HepG2 (cell line): ENCODE results near the gene SRC. TPM values are rescaled to one million over a fixed set of nuclear protein-coding genes. Genes with fewer than 3 reads are reported as not detected.
A peak's percentile ranks its signal among the peaks of the same experiment; 100 is the strongest.

Experiments used
- ATM ChIP-seq: fragments of 450-650 bp; IDR thresholded peaks from 2 replicates; pipeline ENCODE4 v1.7.1; 2017; ENCODE audit warnings: mild to moderate bottlenecking, borderline replicate concordance
- ETV5 ChIP-seq: IDR thresholded peaks from 2 replicates; pipeline ENCODE4 v1.6.1; 2018; ENCODE audit warnings: missing biosample characterization, missing genetic modification reagents, inconsistent platforms, borderline replicate concordance
- RFX1 ChIP-seq: fragments of 450-650 bp; IDR thresholded peaks from 2 replicates; pipeline ENCODE4 v1.6.1; 2017
- SRSF4 ChIP-seq: fragments of 200-400 bp; formaldehyde crosslinking; IDR thresholded peaks from one replicate; pipeline ENCODE4 v1.6.1; 2018; ENCODE audit warnings: mild to moderate bottlenecking, low read depth, low read length, moderate library complexity; ENCODE audit not compliant: poor library complexity, severe bottlenecking
- ZNF121 ChIP-seq: sonication (generic); formaldehyde crosslinking; IDR thresholded peaks from 2 replicates; pipeline ENCODE4 v1.5.0; 2020; ENCODE audit warnings: mild to moderate bottlenecking, missing genetic modification reagents
- ZNF124 ChIP-seq: sonication (generic); formaldehyde crosslinking; IDR thresholded peaks from 2 replicates; pipeline ENCODE4 v1.4.0; 2020; ENCODE audit warnings: missing genetic modification reagents
- ZNF142 ChIP-seq: sonication (generic); formaldehyde crosslinking; IDR thresholded peaks from 2 replicates; pipeline ENCODE4 v1.4.0; 2020; ENCODE audit warnings: missing genetic modification reagents
- ZNF251 ChIP-seq: sonication (generic); formaldehyde crosslinking; IDR thresholded peaks from 2 replicates; pipeline ENCODE4 v1.9.0; 2021; ENCODE audit warnings: mild to moderate bottlenecking, missing genetic modification reagents
- ZNF264 ChIP-seq: sonication (generic); formaldehyde crosslinking; IDR thresholded peaks from 2 replicates; pipeline ENCODE4 v1.4.0; 2020; ENCODE audit warnings: missing genetic modification reagents
- ZNF430 ChIP-seq: sonication (generic); formaldehyde crosslinking; IDR thresholded peaks from 2 replicates; pipeline ENCODE4 v1.9.0; 2021; ENCODE audit warnings: mild to moderate bottlenecking, missing genetic modification reagents
- ZNF484 ChIP-seq: sonication (generic); formaldehyde crosslinking; IDR thresholded peaks from 2 replicates; pipeline ENCODE4 v1.5.1; 2020; ENCODE audit warnings: mild to moderate bottlenecking, low read depth, missing genetic modification reagents, borderline replicate concordance
- ZNF777 ChIP-seq: sonication (generic); formaldehyde crosslinking; IDR thresholded peaks from 2 replicates; pipeline ENCODE4 v1.4.0; 2020; ENCODE audit warnings: missing genetic modification reagents
- ZNF816 ChIP-seq: sonication (generic); formaldehyde crosslinking; IDR thresholded peaks from 2 replicates; pipeline ENCODE4 v1.8.0; 2022; ENCODE audit warnings: missing genetic modification reagents, mild to moderate bottlenecking, borderline replicate concordance
- polyA plus RNA-seq, 8 experiments: library from polyadenylated mRNA; depleted of rRNA in 3 of 8; stranded (reverse) in 7 of 8; unstranded in 1 of 8; fragments of >200 nt; fragmentation: Illumina TruSeq in 4 of 8; extraction: Trizol in 4 of 8; gene quantifications; 2 replicates each; pipeline versions ENCODE4 v1.2.1 to v1.2.3, GENCODE V29; 2011 to 2016; ENCODE audit warnings: low read depth in 4 of 8, missing spikeins in 1 of 8, mixed read lengths in 1 of 8; ENCODE audit not compliant: insufficient read depth in 1 of 8
- total RNA-seq, 5 experiments: library from RNA; depleted of rRNA; stranded (reverse); fragments of >200 nt; fragmentation: Illumina TruSeq; extraction: Trizol; gene quantifications; 2 replicates each; pipeline ENCODE4 v1.2.3, GENCODE V29; 2016; ENCODE audit warnings: low read depth in 1 of 5
- TF ChIP-seq, protein P1 (sequence below), 2 experiments: fragments of 450-650 bp in 1 of 2; sonication (generic) in 1 of 2; formaldehyde crosslinking in 1 of 2; IDR thresholded peaks; 2 replicates each; pipeline versions ENCODE4 v1.6.1 to v1.8.0; 2016 to 2022; ENCODE audit warnings: antibody characterized with exemption in 1 of 2, mild to moderate bottlenecking in 1 of 2, missing genetic modification reagents in 1 of 2

The SRC gene
- total and polyA plus RNA-seq, 2 of the 13 experiments (the other 11 are each of a cell fraction or from before 2014, with no cell fraction given): 54.7 to 192 TPM

- TF ChIP-seq ZNF142 (CRISPR knock-in tag) (no peak), ZNF430 (peak; percentile 86), ZNF264 (CRISPR knock-in tag) (peak; percentile 40; the same call in 1 of the 2 replicates), ZNF121 (CRISPR knock-in tag) (peak; percentile 79), ATM (no peak), ZNF251 (CRISPR knock-in tag) (no peak), ETV5 (CRISPR knock-in tag) (peak; percentile 79; the same call in 1 of the 2 replicates), ZNF816 (CRISPR knock-in tag) (no peak), ZNF777 (no peak), SRSF4 (no peak), RFX1 (peak; percentile 38; the same call in 1 of the 2 replicates), ZNF124 (CRISPR knock-in tag) (peak; percentile 40; the same call in 1 of the 2 replicates), ZNF484 (no peak)
- TF ChIP-seq, protein P1, sequence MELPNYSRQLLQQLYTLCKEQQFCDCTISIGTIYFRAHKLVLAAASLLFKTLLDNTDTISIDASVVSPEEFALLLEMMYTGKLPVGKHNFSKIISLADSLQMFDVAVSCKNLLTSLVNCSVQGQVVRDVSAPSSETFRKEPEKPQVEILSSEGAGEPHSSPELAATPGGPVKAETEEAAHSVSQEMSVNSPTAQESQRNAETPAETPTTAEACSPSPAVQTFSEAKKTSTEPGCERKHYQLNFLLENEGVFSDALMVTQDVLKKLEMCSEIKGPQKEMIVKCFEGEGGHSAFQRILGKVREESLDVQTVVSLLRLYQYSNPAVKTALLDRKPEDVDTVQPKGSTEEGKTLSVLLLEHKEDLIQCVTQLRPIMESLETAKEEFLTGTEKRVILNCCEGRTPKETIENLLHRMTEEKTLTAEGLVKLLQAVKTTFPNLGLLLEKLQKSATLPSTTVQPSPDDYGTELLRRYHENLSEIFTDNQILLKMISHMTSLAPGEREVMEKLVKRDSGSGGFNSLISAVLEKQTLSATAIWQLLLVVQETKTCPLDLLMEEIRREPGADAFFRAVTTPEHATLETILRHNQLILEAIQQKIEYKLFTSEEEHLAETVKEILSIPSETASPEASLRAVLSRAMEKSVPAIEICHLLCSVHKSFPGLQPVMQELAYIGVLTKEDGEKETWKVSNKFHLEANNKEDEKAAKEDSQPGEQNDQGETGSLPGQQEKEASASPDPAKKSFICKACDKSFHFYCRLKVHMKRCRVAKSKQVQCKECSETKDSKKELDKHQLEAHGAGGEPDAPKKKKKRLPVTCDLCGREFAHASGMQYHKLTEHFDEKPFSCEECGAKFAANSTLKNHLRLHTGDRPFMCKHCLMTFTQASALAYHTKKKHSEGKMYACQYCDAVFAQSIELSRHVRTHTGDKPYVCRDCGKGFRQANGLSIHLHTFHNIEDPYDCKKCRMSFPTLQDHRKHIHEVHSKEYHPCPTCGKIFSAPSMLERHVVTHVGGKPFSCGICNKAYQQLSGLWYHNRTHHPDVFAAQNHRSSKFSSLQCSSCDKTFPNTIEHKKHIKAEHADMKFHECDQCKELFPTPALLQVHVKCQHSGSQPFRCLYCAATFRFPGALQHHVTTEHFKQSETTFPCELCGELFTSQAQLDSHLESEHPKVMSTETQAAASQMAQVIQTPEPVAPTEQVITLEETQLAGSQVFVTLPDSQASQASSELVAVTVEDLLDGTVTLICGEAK (IDR thresholded peaks at IDR 0.05): no peak
- TF ChIP-seq, protein P1 (CRISPR knock-in tag; IDR thresholded peaks at IDR 0.05): no peak
These were observed 8.5 kb upstream of the SRC start (continued) for GRCh38 chr20:37337208-37337991.
